Epithelial cell of esophagus (primary cell): ENCODE measurements around the gene DRAM2.

Experiments
- DNase-seq: peaks from one replicate; pipeline ENCODE4 v3.0.0; 2010; ENCODE audit warnings: low read depth
- H3K4me3 ChIP-seq: 2 replicates; pipeline ENCODE4 v1.5.1; 2011; ENCODE audit warnings: mild to moderate bottlenecking, low read length, control low read depth
- CTCF ChIP-seq: IDR thresholded peaks from 2 replicates; pipeline ENCODE4 v1.5.1; 2011; ENCODE audit warnings: low read depth, mild to moderate bottlenecking, low read length, control low read depth, inconsistent platforms; ENCODE audit not compliant: insufficient read depth; ENCODE audit errors: missing control alignments

DRAM2 gene

GRCh38 chr1:111175349-111175748, 35.5 kb upstream of the DRAM2 start:
- TF ChIP-seq CTCF: no peak
- H3K4me3 ChIP-seq: no peak overlapping the region
- DNase-seq: no peak

DNA sequence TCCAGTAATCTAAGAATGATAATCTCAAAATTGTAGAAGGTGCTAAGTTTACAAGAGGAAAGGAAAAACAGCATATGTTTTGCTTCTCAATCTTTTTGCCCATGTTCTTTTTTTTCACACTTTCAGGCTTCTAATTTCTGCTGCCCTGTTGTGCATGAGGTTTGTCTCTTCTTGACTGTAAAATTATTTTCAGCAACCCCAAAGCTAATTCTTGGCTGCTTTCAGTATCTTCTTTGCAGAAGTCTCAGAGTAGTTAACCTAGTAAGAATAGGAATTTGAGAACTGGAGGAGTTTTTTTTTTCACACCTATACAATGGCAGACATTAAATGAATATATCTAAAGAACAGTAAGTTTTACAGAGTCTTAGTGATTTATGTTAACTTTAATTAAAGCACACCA, 34.2 kb upstream of the DRAM2 start:
- H3K4me3 ChIP-seq: no peak overlapping the region
- DNase-seq: no peak
- TF ChIP-seq CTCF: no peak

- no peak overlapping the region for H3K4me3 ChIP-seq
- no peak for TF ChIP-seq CTCF
- no peak for DNase-seq
These were observed 32.6 kb upstream of the DRAM2 start for GRCh38 chr1:111172463-111172862.

DNA sequence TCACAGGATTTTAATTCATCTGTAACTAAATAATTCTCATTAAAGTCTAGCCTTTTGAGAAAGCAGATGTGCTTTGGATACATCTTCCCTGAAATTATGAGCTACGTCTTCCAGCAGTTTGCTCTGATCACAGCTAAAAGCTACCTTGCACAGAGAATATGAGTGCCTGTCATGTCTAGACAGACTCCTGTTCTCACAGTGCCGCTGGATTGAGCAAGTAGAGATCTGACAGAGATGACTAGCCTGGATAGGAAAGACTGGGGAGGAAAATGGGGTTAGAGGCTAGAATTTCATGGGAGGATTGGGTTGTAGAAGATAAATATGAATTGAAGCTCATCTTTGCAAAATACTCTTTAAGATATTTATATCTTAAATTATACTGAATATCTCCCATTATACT, 24.3 kb upstream of the DRAM2 start:
- no peak overlapping the region for H3K4me3 ChIP-seq
- no peak for TF ChIP-seq CTCF
- peak; percentile 72 for DNase-seq

DNA sequence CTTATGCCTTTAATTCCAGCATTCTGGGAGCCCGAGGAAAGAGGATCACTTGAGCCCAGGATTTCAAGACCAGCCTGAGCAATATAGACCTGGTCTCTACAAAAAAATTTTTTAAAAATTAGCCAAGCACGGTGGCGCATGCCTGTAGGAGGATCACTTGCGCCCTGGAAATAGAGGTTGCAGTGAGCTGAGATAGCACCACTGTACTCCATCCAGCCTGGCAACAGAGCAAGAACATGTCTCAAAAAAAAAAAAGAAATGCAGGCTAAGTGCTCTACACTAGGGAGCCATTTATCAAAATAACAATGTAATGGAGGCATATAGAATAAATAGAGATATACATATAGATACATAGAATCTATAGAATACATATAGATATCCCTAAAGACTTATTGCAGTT, 23.5 kb upstream of the DRAM2 start:
- no peak for DNase-seq
- TF ChIP-seq CTCF: no peak

DNA sequence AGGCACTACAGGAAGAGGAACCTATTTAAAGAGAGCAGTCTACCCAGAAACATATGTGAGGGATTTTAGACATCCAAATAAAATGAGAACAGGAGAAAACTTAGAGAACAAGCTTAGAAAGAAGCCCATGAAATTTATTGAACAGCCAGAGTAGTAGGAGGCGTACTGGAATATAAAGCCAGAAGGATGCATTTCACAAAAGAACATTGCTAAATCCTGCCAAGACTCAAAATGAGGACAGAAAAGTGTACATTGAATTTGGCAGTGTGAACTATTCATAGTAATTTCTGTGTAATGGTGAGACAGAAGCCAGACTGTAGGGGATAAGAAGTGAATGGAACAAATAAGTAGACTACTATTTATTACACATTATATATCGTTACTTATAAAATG, 22.6 kb upstream of the DRAM2 start:
- DNase-seq: no peak
- no peak overlapping the region for H3K4me3 ChIP-seq
- no peak for TF ChIP-seq CTCF

More for the DNA sequence above, 23.5 kb upstream of the DRAM2 start:
- no peak overlapping the region for H3K4me3 ChIP-seq

GRCh38 chr1:111161843-111162487, 22.1 kb upstream of the DRAM2 start:
- TF ChIP-seq CTCF: no peak
- H3K4me3 ChIP-seq: no peak overlapping the region
- DNase-seq: no peak
